CD4-positive, alpha-beta T cell treated with Interleukin-4 for 1 hour (primary cell): Measurements from ENCODE around the gene CIDEA.

ENCODE experiments used
- DNase-seq, 2 donors: peaks; one replicate each; pipeline ENCODE4 v3.0.0-alpha.2; 2020 to 2022

Gene CIDEA

GRCh38 chr18:12302391-12303147 is 48.4 kb downstream of the CIDEA start:
- DNase-seq = no peak

- no peak for DNase-seq
Measured at GRCh38 chr18:12304351-12305210, 50.4 kb downstream of the CIDEA start.

- no peak for DNase-seq
Measured at GRCh38 chr18:12305211-12305610, 51.0 kb downstream of the CIDEA start.

- no peak for DNase-seq
Measured at GRCh38 chr18:12305930-12306629, 51.9 kb downstream of the CIDEA start.

- peak in 1 of 2 donors; percentile 31 for DNase-seq
Measured at GRCh38 chr18:12306752-12307700, 52.9 kb downstream of the CIDEA start.

GRCh38 chr18:12307701-12308385 is 53.7 kb downstream of the CIDEA start, which contains the start of gene TUBB6:
Gene TUBB6, plus strand, starts transcription at chr18:12308241. Its CDS starts 52 bp downstream, at chr18:12308293.
- DNase-seq = peak in 1 of 2 donors; percentile 28

DNA sequence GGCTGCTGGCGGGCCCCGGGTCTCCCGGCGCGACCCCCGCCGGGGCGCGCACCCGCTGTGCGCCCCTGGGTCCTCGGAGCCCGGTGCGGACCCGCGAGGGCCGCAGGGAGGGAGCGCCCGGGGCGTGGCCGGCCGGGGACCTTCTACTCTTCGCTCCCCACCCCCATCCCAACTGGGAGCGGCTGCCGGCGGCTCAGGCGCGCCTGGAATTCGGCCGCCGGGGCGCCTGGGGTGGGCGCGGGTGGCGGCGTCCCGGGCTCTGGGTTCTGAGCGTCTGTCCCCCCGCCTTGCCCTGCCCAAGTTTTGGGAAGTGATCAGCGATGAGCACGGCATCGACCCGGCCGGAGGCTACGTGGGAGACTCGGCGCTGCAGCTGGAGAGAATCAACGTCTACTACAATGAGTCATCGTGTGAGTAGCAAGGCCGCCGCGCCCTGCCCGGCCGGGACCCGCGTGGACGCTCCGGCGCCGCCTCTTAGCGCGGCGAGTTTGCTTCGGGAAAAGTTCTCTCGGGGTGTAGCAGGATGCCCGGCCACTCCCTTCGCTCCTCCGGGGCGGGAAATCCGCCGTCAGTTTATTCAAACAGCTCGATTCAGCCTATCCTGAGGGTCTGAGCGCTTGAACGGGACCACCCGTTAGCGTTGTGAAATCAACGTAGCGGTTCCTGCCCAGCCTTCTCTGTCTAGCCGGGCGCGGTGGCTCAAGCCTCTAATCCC is 54.4 kb downstream of the CIDEA start:
- peak in 1 of 2 donors; percentile 75 for DNase-seq

DNA sequence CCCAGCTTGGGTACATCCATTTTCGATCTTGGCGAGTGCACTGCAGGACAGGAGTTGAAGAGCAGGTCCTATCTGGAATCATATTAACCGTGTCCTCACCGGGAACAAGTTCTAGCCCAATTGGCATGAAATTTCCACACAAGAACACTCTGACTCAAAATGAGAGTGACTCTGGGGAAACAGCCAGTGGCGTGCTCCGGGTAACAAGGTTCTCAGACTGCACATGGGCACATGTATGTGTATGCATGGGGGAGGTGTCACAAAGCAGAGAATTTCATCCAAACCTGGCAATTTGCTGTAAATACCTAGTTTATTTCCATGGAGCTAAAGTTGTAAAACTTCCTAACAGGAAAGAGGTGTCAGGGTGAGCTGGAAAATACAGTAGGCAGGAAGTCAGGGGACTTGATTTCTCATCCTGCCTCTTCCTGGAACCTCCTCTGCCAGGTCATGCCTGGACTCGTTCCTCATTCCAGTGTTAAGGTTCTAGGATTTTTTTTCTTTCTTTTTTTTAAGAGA is 55.6 kb downstream of the CIDEA start:
- DNase-seq = no peak

DNA sequence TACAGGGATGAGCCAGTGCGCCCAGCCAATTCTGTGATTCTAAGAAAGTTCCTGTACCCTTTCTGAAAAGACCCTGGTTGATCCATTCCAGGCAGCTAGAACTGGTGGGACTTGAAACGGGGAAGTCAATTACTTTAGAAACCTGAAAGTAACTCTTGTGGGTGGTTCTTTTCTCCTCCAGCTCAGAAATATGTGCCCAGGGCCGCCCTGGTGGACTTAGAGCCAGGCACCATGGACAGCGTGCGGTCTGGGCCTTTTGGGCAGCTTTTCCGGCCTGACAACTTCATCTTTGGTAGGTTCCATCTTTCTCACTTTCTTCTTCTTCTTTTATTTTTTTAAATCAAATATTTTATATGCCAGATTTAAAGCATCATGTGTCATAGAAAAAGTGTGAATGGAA is 56.6 kb downstream of the CIDEA start:
- no peak for DNase-seq

DNA sequence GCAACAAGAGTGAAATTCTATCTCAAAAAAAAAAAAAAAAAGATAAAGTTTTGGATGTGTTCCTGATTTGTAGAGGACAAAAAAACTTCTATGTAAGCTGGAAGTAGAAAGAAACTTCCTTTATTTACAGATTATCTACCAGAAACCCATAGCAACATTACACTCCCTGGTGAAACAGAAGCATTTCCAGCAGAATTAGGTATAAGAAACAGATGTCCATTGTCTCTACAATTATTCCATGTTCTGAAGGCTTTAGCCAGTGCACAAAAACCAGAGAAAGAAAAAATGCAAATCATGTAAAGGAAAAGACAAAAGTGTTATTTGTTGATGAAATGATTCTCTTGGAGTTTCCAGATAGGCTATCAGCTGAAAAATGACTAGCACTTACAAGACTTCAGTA is 58.8 kb downstream of the CIDEA start:
- DNase-seq = no peak

GRCh38 chr18:12313530-12314245 is 59.5 kb downstream of the CIDEA start:
- DNase-seq = no peak

- no peak for DNase-seq
Measured at GRCh38 chr18:12314591-12315305, 60.6 kb downstream of the CIDEA start.

- DNase-seq = no peak
Measured at GRCh38 chr18:12315490-12315889, 61.3 kb downstream of the CIDEA start.

- DNase-seq = no peak
Measured at GRCh38 chr18:12315911-12316310, 61.8 kb downstream of the CIDEA start.

DNA sequence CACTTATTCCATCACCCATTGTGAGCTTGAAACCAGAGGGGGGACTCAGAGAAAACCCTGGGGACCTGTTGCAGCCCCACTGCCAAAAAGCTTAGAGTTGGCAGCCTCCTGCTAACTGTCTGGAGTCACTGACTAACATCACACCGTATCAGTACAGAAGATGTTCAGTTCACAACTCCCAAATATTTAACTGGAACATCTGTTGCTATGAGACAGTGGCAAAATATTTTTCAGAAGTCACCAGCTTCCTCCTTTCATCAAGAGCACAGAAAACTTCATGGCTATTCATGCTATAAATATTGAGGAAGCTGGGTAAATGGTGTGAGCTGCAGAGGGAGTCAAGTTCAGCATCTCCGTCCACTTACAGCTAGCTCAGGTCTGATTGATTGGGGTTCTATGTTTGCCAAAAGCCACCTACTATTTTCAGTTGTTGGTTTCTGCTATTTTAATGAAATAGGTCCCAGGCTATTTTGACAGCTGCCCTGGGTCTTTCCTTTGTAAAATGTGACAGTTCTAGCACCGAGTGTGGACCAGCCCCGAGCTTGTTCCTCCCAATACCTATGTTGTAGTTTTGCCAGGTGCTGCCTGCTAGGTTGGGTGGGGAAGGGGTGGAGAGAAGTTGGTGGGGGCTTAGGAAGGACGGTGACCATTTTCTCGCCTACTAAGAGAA is 63.6 kb downstream of the CIDEA start:
- DNase-seq = peak in 1 of 2 donors; percentile 23

DNA sequence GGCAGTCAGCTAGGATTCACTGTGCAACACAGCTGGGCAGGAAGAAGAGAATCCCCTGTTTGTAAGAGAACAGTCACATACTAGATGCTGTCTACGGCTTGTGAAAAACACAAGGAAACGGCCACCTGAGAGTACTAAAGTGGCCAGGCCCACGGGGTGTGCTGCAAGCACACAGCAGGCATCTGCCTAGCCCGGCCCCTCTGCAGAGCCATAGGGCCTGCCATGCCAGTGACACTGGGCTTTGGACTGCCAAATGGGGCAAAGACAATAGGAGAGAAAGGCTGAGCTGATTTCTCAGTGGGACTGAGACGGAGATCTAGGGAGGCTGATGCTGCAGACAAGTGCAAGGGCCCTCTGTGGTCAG is 64.2 kb downstream of the CIDEA start:
- no peak for DNase-seq

GRCh38 chr18:12318857-12319256 is 64.7 kb downstream of the CIDEA start:
- no peak for DNase-seq

DNA sequence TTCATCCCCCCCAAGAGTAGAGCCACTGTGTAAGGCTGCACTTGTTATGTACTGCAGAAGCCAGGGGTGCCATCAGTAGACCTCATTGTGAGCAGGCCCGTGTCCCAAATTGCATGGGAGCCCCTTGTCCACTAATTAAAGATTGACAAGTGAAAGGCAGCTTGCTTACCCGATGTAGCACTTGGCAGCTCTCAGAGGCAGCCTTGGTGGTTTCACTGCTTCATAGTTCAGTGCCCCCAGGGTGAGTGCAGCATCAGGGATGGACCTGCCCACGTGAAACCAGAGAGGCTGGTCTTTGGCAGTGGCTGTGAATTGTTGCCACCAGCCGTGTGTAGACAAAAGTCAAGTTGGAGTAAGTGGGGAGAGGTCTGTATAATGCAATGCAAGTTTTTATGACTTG is 67.2 kb downstream of the CIDEA start:
- DNase-seq = no peak
